DND-41 (cell line): Measurements from ENCODE around the gene ABHD8.

Source experiments
- ATAC-seq: fragments of 200-7000 bp; cut with Tn5 transposase; 3 replicates; pipeline ENCODE4 v1.9.1; 2021; ENCODE audit warnings: low read depth; ENCODE audit not compliant: insufficient read depth
- DNase-seq: peaks from one replicate; pipeline ENCODE4 v3.0.0-alpha.2; 2020
- H2AFZ ChIP-seq: 2 replicates; pipeline ENCODE4 v1.6.0; 2012; ENCODE audit warnings: low read depth, low read length
- H3K27ac ChIP-seq: 2 replicates; pipeline ENCODE4 v1.5.1; 2012; ENCODE audit warnings: low read length, inconsistent platforms
- H3K27me3 ChIP-seq: fragments of 200-600 bp; sonication (generic); 2 replicates; pipeline ENCODE4 v1.6.0; 2012; ENCODE audit warnings: low read length, mild to moderate bottlenecking, inconsistent platforms; ENCODE audit not compliant: insufficient read depth, poor library complexity
- H3K36me3 ChIP-seq: 2 replicates; pipeline ENCODE4 v1.5.1; 2012; ENCODE audit warnings: low read length, inconsistent platforms; ENCODE audit not compliant: insufficient read depth
- H3K4me1 ChIP-seq: 2 replicates; pipeline ENCODE4 v1.5.1; 2012; ENCODE audit warnings: mild to moderate bottlenecking, low read length; ENCODE audit not compliant: insufficient read depth
- H3K4me2 ChIP-seq: 2 replicates; pipeline ENCODE4 v1.6.0; 2012; ENCODE audit warnings: mild to moderate bottlenecking, moderate library complexity, low read length, inconsistent platforms; ENCODE audit not compliant: insufficient read depth
- H3K4me3 ChIP-seq, 2 experiments: fragments of 200-600 bp in 1 of 2; shearing (Covaris generic) in 1 of 2; 2 replicates each; pipeline ENCODE4 v1.5.1; 2012 to 2016; ENCODE audit warnings: inconsistent platforms in 2 of 2, low read length in 2 of 2, mild to moderate bottlenecking in 2 of 2, low read depth in 1 of 2, moderate library complexity in 1 of 2
- H3K79me2 ChIP-seq: 2 replicates; pipeline ENCODE4 v1.6.0; 2012; ENCODE audit warnings: low read length, inconsistent platforms; ENCODE audit not compliant: insufficient read depth
- H3K9ac ChIP-seq: 2 replicates; pipeline ENCODE4 v1.6.0; 2012; ENCODE audit warnings: low read depth, mild to moderate bottlenecking, inconsistent platforms, low read length, moderate library complexity
- H3K9me3 ChIP-seq: 2 replicates; pipeline ENCODE4 v1.5.1; 2012; ENCODE audit warnings: low read length, moderate library complexity, mild to moderate bottlenecking, inconsistent platforms; ENCODE audit not compliant: insufficient read depth, severe bottlenecking
- H4K20me1 ChIP-seq: 2 replicates; pipeline ENCODE4 v1.6.0; 2012; ENCODE audit warnings: low read length; ENCODE audit not compliant: insufficient read depth
- EZH2 ChIP-seq: IDR thresholded peaks from 3 replicates; pipeline ENCODE4 v1.6.1; 2012; ENCODE audit warnings: borderline replicate concordance, low read depth, mild to moderate bottlenecking, moderate library complexity, low read length, inconsistent platforms; ENCODE audit not compliant: severe bottlenecking
- TF ChIP-seq, protein P1 (sequence below): IDR thresholded peaks from 2 replicates; pipeline ENCODE4 v1.5.1; 2012; ENCODE audit warnings: borderline replicate concordance, low read length, moderate library complexity, mild to moderate bottlenecking; ENCODE audit not compliant: poor library complexity, severe bottlenecking; ENCODE audit errors: extremely low read depth

ABHD8 gene

DNA sequence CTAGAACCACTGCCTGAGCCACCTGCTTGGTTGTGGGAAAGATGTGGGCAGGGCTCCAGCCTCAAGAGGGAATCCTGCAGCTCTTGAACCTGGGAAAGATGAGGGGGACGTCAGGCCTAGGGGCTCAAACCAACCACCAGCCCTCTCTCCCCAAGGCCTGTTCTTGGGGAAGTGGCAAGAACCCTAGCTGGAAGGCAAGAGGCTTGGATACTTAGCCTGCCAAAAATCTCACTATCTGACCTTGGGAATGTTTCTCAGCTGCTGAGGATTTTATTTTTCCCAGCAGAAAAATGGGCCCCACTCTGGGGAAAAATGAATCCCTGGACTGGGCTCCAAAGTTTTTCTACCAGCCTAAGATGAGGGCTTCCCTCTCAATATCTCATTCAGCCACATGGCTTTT is 43.3 kb downstream of the ABHD8 start:
- Histone ChIP-seq H4K20me1 (no peaks in the 10 kb centered on the region), H3K4me3 (no peak overlapping the region), H2AFZ (no peak overlapping the region), H3K36me3 (no peaks in the 10 kb centered on the region), H3K4me1 (peaks cover 5% of the 10 kb centered on the region), H3K27me3 (no peaks in the 10 kb centered on the region), H3K27ac (no peak overlapping the region), H3K9ac (no peak overlapping the region), H3K9me3 (peaks cover 4% of the 10 kb centered on the region), H3K79me2 (no peaks in the 10 kb centered on the region), H3K4me2 (no peak overlapping the region)
- DNase-seq, result no peak
- no peak for TF ChIP-seq EZH2
- TF ChIP-seq, protein P1, sequence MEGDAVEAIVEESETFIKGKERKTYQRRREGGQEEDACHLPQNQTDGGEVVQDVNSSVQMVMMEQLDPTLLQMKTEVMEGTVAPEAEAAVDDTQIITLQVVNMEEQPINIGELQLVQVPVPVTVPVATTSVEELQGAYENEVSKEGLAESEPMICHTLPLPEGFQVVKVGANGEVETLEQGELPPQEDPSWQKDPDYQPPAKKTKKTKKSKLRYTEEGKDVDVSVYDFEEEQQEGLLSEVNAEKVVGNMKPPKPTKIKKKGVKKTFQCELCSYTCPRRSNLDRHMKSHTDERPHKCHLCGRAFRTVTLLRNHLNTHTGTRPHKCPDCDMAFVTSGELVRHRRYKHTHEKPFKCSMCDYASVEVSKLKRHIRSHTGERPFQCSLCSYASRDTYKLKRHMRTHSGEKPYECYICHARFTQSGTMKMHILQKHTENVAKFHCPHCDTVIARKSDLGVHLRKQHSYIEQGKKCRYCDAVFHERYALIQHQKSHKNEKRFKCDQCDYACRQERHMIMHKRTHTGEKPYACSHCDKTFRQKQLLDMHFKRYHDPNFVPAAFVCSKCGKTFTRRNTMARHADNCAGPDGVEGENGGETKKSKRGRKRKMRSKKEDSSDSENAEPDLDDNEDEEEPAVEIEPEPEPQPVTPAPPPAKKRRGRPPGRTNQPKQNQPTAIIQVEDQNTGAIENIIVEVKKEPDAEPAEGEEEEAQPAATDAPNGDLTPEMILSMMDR, result no peak
- no peak for ATAC-seq

DNA sequence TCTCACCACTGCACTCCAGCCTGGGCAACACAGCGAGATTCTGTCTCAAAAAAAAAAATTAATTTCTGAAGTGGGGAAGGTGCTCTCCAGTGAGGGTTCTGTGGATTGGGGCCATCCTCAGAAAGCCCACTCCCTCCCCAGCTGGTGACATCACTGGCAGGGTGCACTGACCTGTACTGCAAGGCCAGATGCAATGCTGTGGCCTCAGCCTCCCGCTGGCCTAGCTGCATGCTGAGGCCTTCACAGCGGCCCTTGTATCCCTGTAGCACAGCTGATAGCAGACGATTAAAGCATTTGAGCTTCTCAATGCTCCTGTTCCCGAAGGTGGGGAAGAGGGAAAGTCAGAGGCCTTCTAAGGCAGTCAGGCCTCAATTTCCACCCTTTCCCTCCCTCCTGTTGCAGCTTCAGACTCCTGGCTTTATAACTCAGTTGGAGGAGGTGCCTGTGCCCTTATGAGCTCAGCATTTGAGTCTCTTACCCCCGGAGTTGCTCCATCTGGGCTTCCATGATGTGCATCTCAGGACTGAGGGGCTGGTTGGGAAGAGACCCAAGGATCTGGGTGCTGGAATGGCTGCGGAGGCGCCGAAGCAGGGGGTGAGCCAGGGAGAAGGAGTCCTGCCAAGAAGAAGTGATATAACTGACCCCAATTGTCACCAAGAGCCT is 44.0 kb downstream of the ABHD8 start:
- Histone ChIP-seq H4K20me1 (no peaks in the 10 kb centered on the region), H3K27ac (no peak overlapping the region), H3K27me3 (no peaks in the 10 kb centered on the region), H2AFZ (no peak overlapping the region), H3K79me2 (no peaks in the 10 kb centered on the region), H3K9ac (no peak overlapping the region), H3K36me3 (no peaks in the 10 kb centered on the region), H3K4me2 (no peak overlapping the region), H3K4me3 (no peak overlapping the region), H3K4me1 (peaks cover 5% of the 10 kb centered on the region), H3K9me3 (peaks cover 4% of the 10 kb centered on the region)
- ATAC-seq (no peak), DNase-seq (no peak)
- TF ChIP-seq, protein P1, result no peak
- TF ChIP-seq EZH2, result no peak

DNA sequence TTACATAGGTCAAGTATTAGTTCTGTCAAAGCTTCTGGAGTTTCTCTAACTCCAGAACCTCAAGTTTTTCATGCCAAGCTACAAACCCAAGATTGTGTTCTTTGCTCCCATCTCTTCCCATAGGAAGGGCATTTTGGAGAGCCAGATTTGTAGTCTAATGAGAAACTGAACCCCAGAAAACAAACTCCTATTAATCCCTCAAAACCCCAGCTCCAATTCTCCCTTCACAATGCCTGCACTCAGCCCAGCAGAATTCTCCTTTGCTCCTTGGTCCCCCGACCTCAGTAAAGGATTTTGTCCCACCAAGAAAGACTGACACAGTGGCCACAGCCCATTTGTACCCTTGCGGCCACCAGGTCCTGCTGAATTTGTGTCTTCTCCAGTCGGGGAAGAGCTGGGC is 47.1 kb downstream of the ABHD8 start:
- ATAC-seq, result no peak

More for the DNA sequence above, 47.1 kb downstream of the ABHD8 start:
- Histone ChIP-seq H3K27me3 (no peaks in the 10 kb centered on the region), H3K9ac (no peak overlapping the region), H2AFZ (no peak overlapping the region), H3K4me2 (no peak overlapping the region), H3K9me3 (peaks cover 4% of the 10 kb centered on the region), H3K36me3 (no peaks in the 10 kb centered on the region), H3K4me3 (no peak overlapping the region), H4K20me1 (no peaks in the 10 kb centered on the region), H3K27ac (no peak overlapping the region), H3K4me1 (peaks cover 5% of the 10 kb centered on the region), H3K79me2 (no peaks in the 10 kb centered on the region)
- no peak for DNase-seq
- no peak for TF ChIP-seq EZH2
- TF ChIP-seq, protein P1, result no peak
